Peyer's patch (tissue), 4 donors: ENCODE results near the gene TRIM52.

ENCODE experiments used
- POLR2A ChIP-seq, 2 donors: fragments of 450-650 bp; IDR thresholded peaks; one replicate each; pipeline ENCODE4 v1.5.1; 2017; ENCODE audit warnings: antibody characterized with exemption in 2 of 2, mild to moderate bottlenecking in 2 of 2, moderate library complexity in 2 of 2
- TF ChIP-seq, protein P1 (sequence below), 6 experiments: fragments of 450-650 bp in 4 of 6; fragments of 200-600 bp in 2 of 6; sonication (generic) in 1 of 6; IDR thresholded peaks; one replicate each; pipeline ENCODE4 v1.5.1; 2017 to 2019; ENCODE audit warnings: antibody characterized with exemption in 6 of 6, mild to moderate bottlenecking in 3 of 6, moderate library complexity in 1 of 6

DNA sequence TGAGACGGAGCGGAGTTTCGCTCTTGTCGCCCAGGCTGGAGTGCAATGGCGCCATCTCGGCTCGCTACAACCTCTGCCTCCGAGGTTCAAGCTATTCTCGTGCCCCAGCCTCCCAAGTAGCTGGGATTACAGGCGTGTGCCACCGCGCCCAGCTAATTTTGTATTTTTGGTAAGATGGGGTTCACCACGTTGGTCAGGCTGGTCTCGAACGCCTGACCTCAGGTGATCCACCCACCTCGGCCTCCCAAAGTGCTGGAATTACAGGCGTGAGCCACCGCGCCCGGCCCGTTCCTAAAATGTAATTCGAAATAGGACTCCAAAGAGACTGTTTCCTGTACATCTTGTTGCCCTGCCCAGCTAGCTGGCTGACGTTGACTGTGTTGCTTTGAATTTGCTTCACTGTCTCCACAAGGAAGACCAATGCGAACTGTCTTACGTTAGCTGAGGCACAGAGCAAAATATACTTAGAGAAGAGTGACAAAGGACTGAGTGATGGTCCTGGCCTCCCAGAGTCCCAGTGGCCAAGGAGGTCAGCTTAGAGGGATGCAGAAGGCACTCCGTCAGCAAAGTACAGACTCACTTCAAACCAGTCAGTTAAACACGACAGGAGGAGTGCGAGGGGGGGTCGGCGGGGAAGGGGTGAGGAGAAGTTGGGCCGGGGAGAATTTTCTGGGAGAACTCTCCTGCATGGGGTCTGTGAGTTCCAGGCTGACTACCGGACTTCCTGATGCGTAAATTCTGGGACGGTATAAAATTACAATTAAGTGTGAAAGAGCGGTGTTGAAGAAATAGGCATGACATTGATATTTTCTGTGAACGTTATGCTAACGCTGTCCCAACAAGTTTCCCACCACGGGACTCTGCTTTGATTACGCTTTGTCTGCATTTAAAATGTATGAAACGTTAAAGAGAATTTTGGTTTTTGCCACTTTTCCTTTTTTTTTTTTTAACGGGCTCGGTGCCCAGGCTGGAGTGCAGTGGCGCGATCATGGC lies 44.6 kb downstream of the TRIM52 start:
- TF ChIP-seq, protein P1, sequence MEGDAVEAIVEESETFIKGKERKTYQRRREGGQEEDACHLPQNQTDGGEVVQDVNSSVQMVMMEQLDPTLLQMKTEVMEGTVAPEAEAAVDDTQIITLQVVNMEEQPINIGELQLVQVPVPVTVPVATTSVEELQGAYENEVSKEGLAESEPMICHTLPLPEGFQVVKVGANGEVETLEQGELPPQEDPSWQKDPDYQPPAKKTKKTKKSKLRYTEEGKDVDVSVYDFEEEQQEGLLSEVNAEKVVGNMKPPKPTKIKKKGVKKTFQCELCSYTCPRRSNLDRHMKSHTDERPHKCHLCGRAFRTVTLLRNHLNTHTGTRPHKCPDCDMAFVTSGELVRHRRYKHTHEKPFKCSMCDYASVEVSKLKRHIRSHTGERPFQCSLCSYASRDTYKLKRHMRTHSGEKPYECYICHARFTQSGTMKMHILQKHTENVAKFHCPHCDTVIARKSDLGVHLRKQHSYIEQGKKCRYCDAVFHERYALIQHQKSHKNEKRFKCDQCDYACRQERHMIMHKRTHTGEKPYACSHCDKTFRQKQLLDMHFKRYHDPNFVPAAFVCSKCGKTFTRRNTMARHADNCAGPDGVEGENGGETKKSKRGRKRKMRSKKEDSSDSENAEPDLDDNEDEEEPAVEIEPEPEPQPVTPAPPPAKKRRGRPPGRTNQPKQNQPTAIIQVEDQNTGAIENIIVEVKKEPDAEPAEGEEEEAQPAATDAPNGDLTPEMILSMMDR (IDR thresholded peaks at IDR 0.05): no peak
- TF ChIP-seq POLR2A (IDR thresholded peaks at IDR 0.05): no peak
